ENCODE data around the gene CTXN2.

The CTXN2 gene

DNA sequence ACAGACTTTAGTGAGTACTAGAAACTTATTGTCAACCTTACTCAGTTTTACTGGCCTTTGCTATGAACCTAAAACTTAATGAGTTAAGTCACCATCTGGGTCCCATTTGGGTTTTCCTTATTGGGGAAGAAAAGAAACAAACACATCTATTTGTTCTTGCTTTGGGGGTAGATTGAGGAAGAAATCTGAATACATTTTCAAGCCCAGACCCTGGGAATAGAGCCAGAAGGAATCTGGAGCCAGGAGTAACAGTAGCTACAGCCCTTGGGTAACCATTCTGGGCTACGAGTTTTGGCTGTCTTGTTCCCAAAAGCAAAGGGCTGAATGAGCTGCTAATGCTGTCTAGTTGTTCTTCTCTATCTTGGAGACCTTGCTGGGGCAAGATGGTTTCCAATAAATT is 31.2 kb downstream of the CTXN2 start:
- DNase-seq (ENCODE audit: low read depth in 2 of 2) = no peak

DNA sequence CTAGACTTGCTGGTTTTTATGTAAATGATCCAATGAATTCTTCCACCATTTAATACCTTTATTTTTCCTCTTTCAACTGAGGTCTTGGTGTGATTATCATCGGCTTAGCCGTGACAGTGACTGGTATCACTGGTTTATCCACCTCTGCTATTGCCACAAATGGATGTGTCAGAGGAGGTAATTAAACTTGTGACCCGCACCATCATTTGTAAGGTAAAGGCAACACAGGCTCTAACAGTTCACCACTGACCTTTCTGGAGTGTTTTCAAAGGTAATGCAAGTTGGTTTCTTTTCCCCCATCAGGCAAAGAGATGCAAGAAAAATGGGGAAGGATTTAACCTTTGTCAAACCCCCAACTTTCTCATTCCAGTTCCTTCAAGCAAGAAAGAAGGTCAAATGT is 34.3 kb downstream of the CTXN2 start:
- no peak for DNase-seq (ENCODE audit: low read depth in 2 of 2)

DNA sequence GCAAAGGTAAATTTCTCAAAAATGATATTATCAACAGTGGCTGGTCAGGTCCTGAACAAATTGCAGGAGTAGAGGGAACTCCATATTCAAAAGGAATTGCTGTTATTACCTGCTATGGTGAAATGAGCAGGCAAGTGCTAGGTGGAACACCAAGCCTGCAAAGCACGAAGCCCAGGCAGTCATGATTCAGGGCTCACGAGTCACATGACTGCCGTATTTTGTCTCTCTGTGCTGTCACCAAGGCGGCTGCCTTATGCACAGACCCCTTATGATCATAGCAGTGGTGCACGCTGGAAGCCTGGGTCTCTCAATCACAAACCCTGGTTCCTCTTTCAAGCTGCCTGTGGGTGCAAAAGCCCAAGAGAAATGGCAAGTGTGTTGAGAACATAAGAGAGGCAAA is 39.0 kb downstream of the CTXN2 start:
- DNase-seq (ENCODE audit: low read depth in 2 of 2) = no peak

DNA sequence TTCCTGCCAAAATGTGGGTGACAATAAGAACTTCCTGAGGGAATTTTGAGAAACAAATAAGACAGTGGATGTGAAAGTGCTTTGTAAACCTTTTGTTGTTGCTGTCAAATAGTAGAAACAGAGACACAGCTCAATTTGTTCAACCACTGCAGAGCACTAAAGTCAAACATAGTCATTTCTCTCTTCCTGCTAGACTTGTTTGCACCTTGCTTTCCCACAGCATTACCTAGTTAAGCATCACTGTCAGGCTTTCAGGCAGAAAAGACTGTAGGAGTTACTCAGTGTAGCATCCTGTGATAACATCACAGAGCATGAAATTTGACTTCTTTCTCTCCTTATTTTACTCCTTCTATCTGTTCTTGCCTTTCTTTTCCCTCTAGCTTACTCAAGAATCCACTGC is 41.8 kb downstream of the CTXN2 start:
- DNase-seq (ENCODE audit: low read depth in 2 of 2) = no peak

DNA sequence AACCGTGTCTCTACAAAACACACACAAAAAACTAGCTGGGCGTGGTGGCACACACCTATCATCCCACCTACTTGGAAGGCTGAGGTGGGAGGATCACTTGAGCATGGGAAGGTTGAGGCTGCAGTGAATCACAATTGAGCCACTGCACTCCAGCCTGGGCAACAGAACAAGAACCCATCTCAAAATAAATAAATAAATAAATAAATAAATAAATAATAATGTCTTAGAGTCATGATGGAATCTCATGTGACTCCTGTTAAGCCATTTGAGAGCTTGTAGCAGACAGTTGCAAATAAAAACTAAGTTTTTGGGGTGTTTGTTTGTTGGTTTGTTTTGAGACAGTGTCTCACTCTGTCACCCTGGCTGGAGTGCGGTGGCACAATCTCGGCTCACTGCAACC is 47.9 kb downstream of the CTXN2 start:
- no peak for DNase-seq (ENCODE audit: low read depth in 2 of 2)

DNA sequence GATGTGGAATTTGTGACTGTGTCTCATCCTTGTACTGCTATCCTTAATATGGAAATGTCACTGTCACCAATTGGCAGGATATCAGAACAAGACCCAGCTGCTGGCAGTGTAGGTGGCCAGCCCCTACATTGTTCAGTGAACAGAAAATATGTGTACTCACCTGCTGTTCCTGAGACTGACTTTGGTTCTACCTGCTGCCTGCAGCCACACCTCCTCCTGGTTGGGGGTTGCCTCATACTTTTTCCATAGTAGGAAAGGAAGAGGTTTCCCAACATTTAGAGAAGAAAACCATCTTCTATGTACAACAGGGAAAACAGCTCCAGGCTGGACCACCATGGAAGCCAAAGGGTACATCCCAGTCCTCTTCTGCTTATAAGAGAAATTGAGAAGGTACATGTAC is 50.5 kb downstream of the CTXN2 start:
- DNase-seq (ENCODE audit: low read depth in 2 of 2) = no peak

DNA sequence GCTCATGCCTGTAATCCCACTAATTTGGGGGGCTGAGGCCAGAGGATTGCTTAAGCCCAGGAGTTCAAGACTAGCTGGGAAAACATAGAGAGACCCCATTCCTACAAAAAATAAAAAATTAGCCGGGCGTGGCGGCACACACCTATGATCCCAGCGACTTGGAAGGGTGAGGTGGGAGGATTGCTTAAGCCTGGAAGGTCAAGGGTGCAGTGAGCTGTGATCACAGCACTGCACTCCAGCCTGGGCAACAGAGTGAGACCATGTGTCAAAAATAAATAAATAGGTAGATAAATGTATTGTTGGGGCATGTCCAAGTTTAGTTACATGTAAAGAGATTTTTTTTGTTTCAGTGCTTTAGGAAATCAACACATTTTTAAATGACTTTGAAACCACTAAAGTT is 51.1 kb downstream of the CTXN2 start:
- no peak for DNase-seq (ENCODE audit: low read depth in 2 of 2)

DNA sequence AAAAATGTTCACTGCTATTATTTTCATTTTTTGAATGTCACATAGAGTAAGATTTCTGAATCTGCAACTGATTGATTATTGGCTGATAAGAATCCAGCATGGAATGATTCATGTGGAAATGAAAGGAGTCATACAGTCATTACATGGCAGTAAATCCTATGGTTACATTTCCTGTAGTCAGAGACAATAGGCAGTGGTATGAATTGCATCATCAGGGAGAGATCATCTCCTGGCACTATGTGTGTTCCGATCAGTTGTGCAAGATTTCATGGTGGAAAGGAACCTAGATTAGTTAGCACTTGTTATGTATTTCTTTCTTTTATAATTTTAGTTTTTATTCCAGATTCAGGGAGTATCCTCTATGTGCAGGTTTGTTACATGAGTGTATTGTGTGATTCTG is 53.5 kb downstream of the CTXN2 start:
- no peak for DNase-seq (ENCODE audit: low read depth in 2 of 2)

DNA sequence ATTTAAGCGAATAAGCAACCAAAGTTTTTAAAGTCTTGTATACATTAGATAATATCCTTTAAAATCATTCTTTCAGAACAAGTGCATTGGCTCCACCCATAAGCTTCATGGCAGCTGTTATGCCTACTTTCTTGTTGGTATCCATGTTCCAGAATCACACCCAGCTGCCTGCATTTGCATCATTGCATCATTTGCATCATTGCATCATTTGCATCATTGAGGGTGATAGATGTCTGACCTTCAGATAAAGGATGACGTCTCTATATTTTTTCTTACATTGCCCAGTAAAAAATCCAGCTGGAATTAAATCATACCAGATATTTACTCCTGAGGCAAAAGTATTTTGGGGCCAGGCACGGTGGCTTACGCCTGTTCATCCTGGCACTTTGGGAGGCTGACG is 56.9 kb downstream of the CTXN2 start:
- DNase-seq (ENCODE audit: low read depth in 2 of 2) = no peak

DNA sequence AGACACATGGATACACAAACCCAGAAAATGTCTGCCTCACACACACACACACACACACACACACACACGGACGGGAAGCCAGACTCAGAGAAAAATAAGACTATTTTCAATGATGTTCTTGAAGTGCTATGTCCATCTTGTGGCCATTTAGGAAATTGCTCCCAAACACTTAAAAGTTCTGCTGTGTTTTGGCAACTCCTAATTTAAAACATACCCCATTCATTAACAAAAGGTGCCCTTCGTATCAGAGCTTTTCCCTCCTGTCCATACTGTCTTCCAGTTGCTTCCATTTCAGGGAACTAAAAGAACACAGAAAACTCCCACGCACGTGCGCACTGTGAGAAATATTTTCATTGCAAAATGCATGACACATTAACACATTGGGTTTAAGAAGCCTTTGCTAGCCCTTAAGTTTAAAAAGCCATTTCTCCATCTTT is 59.2 kb downstream of the CTXN2 start:
- no peak for DNase-seq (ENCODE audit: low read depth in 2 of 2)

DNA sequence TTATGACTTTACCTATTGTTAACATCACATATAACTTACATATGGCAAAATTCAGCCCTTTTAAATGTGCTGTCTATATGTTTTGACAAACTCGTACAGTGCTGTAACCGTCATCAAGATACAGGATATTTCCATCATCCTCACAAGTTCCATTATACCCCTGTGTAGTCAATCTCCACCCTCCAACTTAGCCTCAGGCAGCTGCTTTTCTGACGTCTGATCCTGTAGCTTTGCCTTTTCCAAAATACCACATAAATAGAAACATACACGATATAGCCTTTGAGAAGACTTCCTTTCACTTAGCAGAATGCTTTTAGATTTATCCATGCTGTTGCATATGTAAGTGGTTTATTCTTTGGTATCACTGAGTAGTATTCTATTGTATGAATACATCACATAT is 61.7 kb downstream of the CTXN2 start:
- DNase-seq (ENCODE audit: low read depth in 2 of 2) = no peak
